H9 (cell line): ENCODE data around the gene LOXHD1. TPM values are rescaled to one million over a fixed set of nuclear protein-coding genes. Genes with fewer than 3 reads are reported as not detected.

Experiments used
- DNase-seq: peaks from one replicate; pipeline ENCODE4 v3.0.0-alpha.2; 2017
- H2AFZ ChIP-seq: one replicate; pipeline ENCODE4 v1.6.1; 2013; ENCODE audit warnings: mild to moderate bottlenecking, low read length, control low read depth, moderate library complexity
- H2AK5ac ChIP-seq: 2 replicates; pipeline ENCODE4 v1.6.1; 2013; ENCODE audit warnings: low read length, control low read depth, mixed read lengths; ENCODE audit not compliant: insufficient read length
- H2BK120ac ChIP-seq: one replicate; pipeline ENCODE4 v1.6.1; 2013; ENCODE audit warnings: low read depth, mild to moderate bottlenecking, low read length, control low read depth, inconsistent platforms; ENCODE audit not compliant: poor library complexity, severe bottlenecking
- H2BK12ac ChIP-seq: 2 replicates; pipeline ENCODE4 v1.6.1; 2013; ENCODE audit warnings: low read length, control low read depth, mixed read lengths, low read depth; ENCODE audit not compliant: insufficient read length
- H2BK15ac ChIP-seq: 2 replicates; pipeline ENCODE4 v1.6.1; 2013; ENCODE audit warnings: low read depth, low read length, control low read depth
- H2BK20ac ChIP-seq: one replicate; pipeline ENCODE4 v1.6.1; 2013; ENCODE audit warnings: low read depth, mild to moderate bottlenecking, low read length, control low read depth, inconsistent platforms; ENCODE audit not compliant: poor library complexity, severe bottlenecking
- H2BK5ac ChIP-seq: 2 replicates; pipeline ENCODE4 v1.6.1; 2013; ENCODE audit warnings: low read length, control low read depth, mixed read lengths; ENCODE audit not compliant: insufficient read length
- H3K14ac ChIP-seq: 2 replicates; pipeline ENCODE4 v1.6.1; 2013; ENCODE audit warnings: low read length, control low read depth; ENCODE audit not compliant: insufficient read depth
- H3K18ac ChIP-seq: 2 replicates; pipeline ENCODE4 v1.6.1; 2013; ENCODE audit warnings: low read depth, mild to moderate bottlenecking, mixed read lengths, low read length, control low read depth; ENCODE audit not compliant: insufficient read length
- H3K23ac ChIP-seq: 2 replicates; pipeline ENCODE4 v1.6.1; 2013; ENCODE audit warnings: low read length, control low read depth, mixed read lengths, low read depth; ENCODE audit not compliant: insufficient read length
- H3K23me2 ChIP-seq: 2 replicates; pipeline ENCODE4 v1.6.1; 2013; ENCODE audit warnings: low read depth, mild to moderate bottlenecking, mixed read lengths, low read length, control low read depth; ENCODE audit not compliant: insufficient read length, poor library complexity, severe bottlenecking
- H3K27ac ChIP-seq: 2 replicates; pipeline ENCODE4 v1.5.1; 2013; ENCODE audit warnings: low read length, control low read depth, mixed read lengths, low read depth; ENCODE audit not compliant: insufficient read length
- H3K27me3 ChIP-seq: 2 replicates; pipeline ENCODE4 v1.6.1; 2013; ENCODE audit warnings: low read length, control low read depth, inconsistent platforms; ENCODE audit not compliant: insufficient read depth
- H3K4ac ChIP-seq: 2 replicates; pipeline ENCODE4 v1.6.1; 2013; ENCODE audit warnings: low read depth, mild to moderate bottlenecking, control low read depth, inconsistent platforms, low read length, moderate library complexity
- H3K4me1 ChIP-seq: 2 replicates; pipeline ENCODE4 v1.6.1; 2013; ENCODE audit warnings: low read length, control low read depth, inconsistent platforms; ENCODE audit not compliant: insufficient read depth
- H3K4me2 ChIP-seq: 2 replicates; pipeline ENCODE4 v1.6.1; 2013; ENCODE audit warnings: low read length, control low read depth, mixed read lengths; ENCODE audit not compliant: insufficient read length, insufficient read depth
- H3K56ac ChIP-seq: 2 replicates; pipeline ENCODE4 v1.6.1; 2013; ENCODE audit warnings: low read depth, mild to moderate bottlenecking, mixed read lengths, low read length, control low read depth; ENCODE audit not compliant: insufficient read length
- H3K79me1 ChIP-seq: 2 replicates; pipeline ENCODE4 v1.6.1; 2013; ENCODE audit warnings: low read depth, mild to moderate bottlenecking, moderate library complexity, low read length, control low read depth, inconsistent platforms; ENCODE audit not compliant: insufficient read depth, poor library complexity, severe bottlenecking
- H3K79me2 ChIP-seq: 2 replicates; pipeline ENCODE4 v1.6.1; 2013; ENCODE audit warnings: low read length, control low read depth, inconsistent platforms; ENCODE audit not compliant: insufficient read depth
- H3K9ac ChIP-seq: 2 replicates; pipeline ENCODE4 v1.6.1; 2013; ENCODE audit warnings: low read length, control low read depth, mixed read lengths; ENCODE audit not compliant: insufficient read length; ENCODE audit errors: extremely low read depth
- H3K9me3 ChIP-seq: one replicate; pipeline ENCODE4 v1.6.1; 2013; ENCODE audit warnings: low read depth, low read length, inconsistent platforms; ENCODE audit not compliant: control insufficient read depth
- H3T11ph ChIP-seq: one replicate; pipeline ENCODE4 v1.6.1; 2013; ENCODE audit warnings: mild to moderate bottlenecking, low read length, control low read depth, inconsistent platforms
- H4K20me1 ChIP-seq: one replicate; pipeline ENCODE4 v1.6.1; 2013; ENCODE audit not compliant: control insufficient read depth, insufficient read length, insufficient read depth
- H4K5ac ChIP-seq: 2 replicates; pipeline ENCODE4 v1.6.1; 2013; ENCODE audit warnings: low read depth, mild to moderate bottlenecking, mixed read lengths, low read length, control low read depth; ENCODE audit not compliant: insufficient read length
- H4K8ac ChIP-seq: replicated peaks from 2 replicates; pipeline ENCODE4 v1.6.1; 2013; ENCODE audit warnings: low read length, control low read depth, mixed read lengths, low read depth; ENCODE audit not compliant: insufficient read length
- H4K91ac ChIP-seq: 2 replicates; pipeline ENCODE4 v1.6.1; 2013; ENCODE audit warnings: low read depth, mild to moderate bottlenecking, moderate library complexity, mixed read lengths, low read length, control low read depth; ENCODE audit not compliant: insufficient read length
- H3K27ac Mint-ChIP-seq, 3 experiments: 2 replicates in 2 of 3; 3 replicates in 1 of 3; pipeline ENCODE4 v1.8.0; 2020 to 2021; ENCODE audit warnings: mixed read lengths in 3 of 3, mild to moderate bottlenecking in 1 of 3, moderate library complexity in 1 of 3
- H3K27me3 Mint-ChIP-seq: 2 replicates; pipeline ENCODE4 v1.8.0; 2021; ENCODE audit warnings: low read depth, mild to moderate bottlenecking, moderate library complexity, mixed read lengths
- H3K36me3 Mint-ChIP-seq, 3 experiments: 2 replicates in 2 of 3; 3 replicates in 1 of 3; pipeline ENCODE4 v1.8.0; 2020 to 2021; ENCODE audit warnings: low read depth in 3 of 3, mixed read lengths in 3 of 3; ENCODE audit not compliant: insufficient read depth in 1 of 3
- H3K4me1 Mint-ChIP-seq, 2 experiments: 2 replicates each; pipeline ENCODE4 v1.8.0; 2020; ENCODE audit warnings: mixed read lengths in 2 of 2
- H3K4me3 Mint-ChIP-seq, 2 experiments: 2 replicates in 1 of 2; 3 replicates in 1 of 2; pipeline ENCODE4 v1.8.0; 2020 to 2021; ENCODE audit warnings: mild to moderate bottlenecking in 2 of 2, mixed read lengths in 2 of 2, moderate library complexity in 1 of 2
- H3K9me3 Mint-ChIP-seq, 2 experiments: 2 replicates in 1 of 2; 3 replicates in 1 of 2; pipeline ENCODE4 v1.8.0; 2020; ENCODE audit warnings: mild to moderate bottlenecking in 2 of 2, mixed read lengths in 2 of 2, moderate library complexity in 1 of 2
- CTCF ChIP-seq: fragments of 200-600 bp; sonication (generic); conservative IDR thresholded peaks from 3 replicates; pipeline ENCODE4 v1.8.0; 2021; ENCODE audit warnings: antibody characterized with exemption, mild to moderate bottlenecking
- WGBS: extraction: QIAGEN DNeasy Blood & Tissue Kit; methylation state at CpG from one replicate; pipeline ENCODE4 v1.1.7; 2013; ENCODE audit warnings: missing lambda C conversion rate, low lambda C conversion rate, mixed read lengths; ENCODE audit not compliant: insufficient read length; ENCODE audit errors: extremely low coverage; 5-methylcytosine and 5-hydroxymethylcytosine counted together
- total RNA-seq: library from RNA; stranded (reverse); gene quantifications from 2 replicates; pipeline ENCODE4 v1.2.1, GENCODE V29; 2021

The LOXHD1 gene
- total RNA-seq, 1 experiment from 2014 or later: 0.07 TPM

GRCh38 chr18:46629361-46629760 is 27.7 kb downstream of the LOXHD1 start:
- H2BK120ac ChIP-seq: no peak overlapping the region
- no peaks in the 10 kb centered on the region for H3K27me3 ChIP-seq
- H3T11ph ChIP-seq: no peak overlapping the region
- no peak overlapping the region for H3K27ac Mint-ChIP-seq
- H3K9ac ChIP-seq: no peak overlapping the region
- no CpG with 5 or more reads among the region's 5 CpGs for WGBS
- no peak overlapping the region for H2BK5ac ChIP-seq
- H4K91ac ChIP-seq: no peak overlapping the region
- H4K8ac ChIP-seq: no peak overlapping the region
- DNase-seq: no peak
- H3K56ac ChIP-seq: no peak overlapping the region
- no peak overlapping the region for H2BK12ac ChIP-seq
- peaks cover 0 to 2% of the 10 kb centered on the region in 2 experiments; a peak in 2 of 5 replicates for H3K9me3 Mint-ChIP-seq
- no peak overlapping the region for H4K5ac ChIP-seq
- no peak overlapping the region for H3K23ac ChIP-seq
- no peak overlapping the region for H2BK15ac ChIP-seq
- H3K9me3 ChIP-seq: no peaks in the 10 kb centered on the region
- no peak overlapping the region for H2AK5ac ChIP-seq
- no peak overlapping the region for H3K14ac ChIP-seq
- H3K36me3 Mint-ChIP-seq: no peaks in the 10 kb centered on the region; a peak in 1 of 7 replicates
- no peaks in the 10 kb centered on the region for H3K79me2 ChIP-seq
- no peak overlapping the region for H2AFZ ChIP-seq
- H3K4me1 ChIP-seq: no peaks in the 10 kb centered on the region
- H3K4me2 ChIP-seq: no peak overlapping the region
- no peak overlapping the region for H3K18ac ChIP-seq
- H3K27ac ChIP-seq: no peak overlapping the region
- H3K23me2 ChIP-seq: no peaks in the 10 kb centered on the region
- TF ChIP-seq CTCF: no peak
- H4K20me1 ChIP-seq: no peaks in the 10 kb centered on the region
- peaks cover 0 to 8% of the 10 kb centered on the region in 2 experiments; a peak in 2 of 4 replicates for H3K4me1 Mint-ChIP-seq
- H2BK20ac ChIP-seq: no peak overlapping the region
- H3K4me3 Mint-ChIP-seq: no peak overlapping the region
- H3K79me1 ChIP-seq: no peaks in the 10 kb centered on the region
- no peak overlapping the region for H3K4ac ChIP-seq
- peaks cover 3% of the 10 kb centered on the region for H3K27me3 Mint-ChIP-seq
